ENCODE measurements around the gene NUAK1.

Gene NUAK1

DNA sequence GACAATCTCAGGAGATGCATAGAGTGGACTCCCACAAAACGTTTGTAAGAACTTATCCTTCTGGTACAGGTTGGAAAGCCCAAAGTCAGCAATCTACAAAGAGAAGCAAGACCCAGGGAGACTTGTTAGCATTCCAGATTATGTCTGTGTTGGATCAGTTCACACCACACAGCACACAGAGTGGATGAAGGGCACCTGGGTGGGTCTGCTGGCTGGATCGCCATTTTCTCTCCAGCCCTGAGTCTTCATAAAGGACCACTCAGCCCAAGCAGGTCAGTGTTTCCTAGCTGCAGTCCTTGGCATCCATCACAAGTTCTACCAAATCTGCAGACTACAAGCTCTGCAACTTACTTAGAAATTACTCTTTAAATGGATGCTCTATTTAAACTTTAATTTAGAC, 66.0 kb downstream of the NUAK1 start:
- TF ChIP-seq, protein P1, sequence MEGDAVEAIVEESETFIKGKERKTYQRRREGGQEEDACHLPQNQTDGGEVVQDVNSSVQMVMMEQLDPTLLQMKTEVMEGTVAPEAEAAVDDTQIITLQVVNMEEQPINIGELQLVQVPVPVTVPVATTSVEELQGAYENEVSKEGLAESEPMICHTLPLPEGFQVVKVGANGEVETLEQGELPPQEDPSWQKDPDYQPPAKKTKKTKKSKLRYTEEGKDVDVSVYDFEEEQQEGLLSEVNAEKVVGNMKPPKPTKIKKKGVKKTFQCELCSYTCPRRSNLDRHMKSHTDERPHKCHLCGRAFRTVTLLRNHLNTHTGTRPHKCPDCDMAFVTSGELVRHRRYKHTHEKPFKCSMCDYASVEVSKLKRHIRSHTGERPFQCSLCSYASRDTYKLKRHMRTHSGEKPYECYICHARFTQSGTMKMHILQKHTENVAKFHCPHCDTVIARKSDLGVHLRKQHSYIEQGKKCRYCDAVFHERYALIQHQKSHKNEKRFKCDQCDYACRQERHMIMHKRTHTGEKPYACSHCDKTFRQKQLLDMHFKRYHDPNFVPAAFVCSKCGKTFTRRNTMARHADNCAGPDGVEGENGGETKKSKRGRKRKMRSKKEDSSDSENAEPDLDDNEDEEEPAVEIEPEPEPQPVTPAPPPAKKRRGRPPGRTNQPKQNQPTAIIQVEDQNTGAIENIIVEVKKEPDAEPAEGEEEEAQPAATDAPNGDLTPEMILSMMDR (conservative IDR thresholded peaks at IDR 0.05; ENCODE audit: control insufficient read depth, insufficient read depth, low read depth, low read length), result no peak
- DNase-seq (ENCODE audit: low read depth), result no peak
- no peak overlapping the region for H3K4me3 ChIP-seq (ENCODE audit: control insufficient read depth, low read depth, low read length)

DNA sequence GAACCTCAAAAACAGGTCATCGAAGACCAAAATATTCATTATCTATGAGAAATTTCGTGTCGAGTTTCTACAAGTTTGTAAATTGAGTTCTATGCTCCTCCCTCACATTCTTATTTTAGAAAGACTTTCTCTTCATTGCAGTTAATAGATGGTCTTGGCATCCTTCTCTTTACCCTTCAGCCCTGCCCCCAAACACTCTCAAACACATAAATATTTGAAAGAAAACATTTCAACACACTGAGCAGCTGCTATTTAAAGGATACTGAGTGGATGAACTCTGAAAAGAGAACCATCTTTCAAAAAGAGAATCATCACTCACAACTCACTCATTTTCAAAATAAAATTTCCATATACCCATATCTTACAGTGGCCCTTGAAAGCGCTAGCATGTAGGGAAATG, 67.1 kb downstream of the NUAK1 start:
- H3K4me3 ChIP-seq (ENCODE audit: control insufficient read depth, low read depth, low read length), result no peak overlapping the region
- no peak for DNase-seq (ENCODE audit: low read depth)
- TF ChIP-seq, protein P1 (conservative IDR thresholded peaks at IDR 0.05; ENCODE audit: control insufficient read depth, insufficient read depth, low read depth, low read length), result no peak

DNA sequence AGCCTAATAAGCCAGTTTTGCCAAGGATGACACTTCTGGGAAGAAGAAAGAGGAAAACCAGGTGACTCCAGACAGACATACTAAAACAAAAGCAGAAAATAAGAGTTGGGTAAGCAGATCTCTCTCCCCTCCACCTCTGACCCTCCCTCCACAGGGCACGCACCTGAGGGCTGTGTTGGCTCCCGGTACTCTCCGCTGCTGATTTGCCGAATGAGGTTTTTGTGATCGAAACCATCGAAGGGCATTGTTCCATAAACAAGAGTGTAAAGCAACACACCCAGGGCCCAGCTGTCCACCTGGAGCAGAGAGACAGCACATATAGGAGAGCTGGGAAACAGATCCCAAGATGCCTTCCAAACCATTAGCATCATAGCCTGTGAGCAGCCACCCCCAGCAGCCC, 68.1 kb downstream of the NUAK1 start:
- TF ChIP-seq, protein P1 (conservative IDR thresholded peaks at IDR 0.05; ENCODE audit: control insufficient read depth, insufficient read depth, low read depth, low read length), result no peak
- H3K4me3 ChIP-seq (ENCODE audit: control insufficient read depth, low read depth, low read length), result no peak overlapping the region
- DNase-seq (ENCODE audit: low read depth), result no peak

DNA sequence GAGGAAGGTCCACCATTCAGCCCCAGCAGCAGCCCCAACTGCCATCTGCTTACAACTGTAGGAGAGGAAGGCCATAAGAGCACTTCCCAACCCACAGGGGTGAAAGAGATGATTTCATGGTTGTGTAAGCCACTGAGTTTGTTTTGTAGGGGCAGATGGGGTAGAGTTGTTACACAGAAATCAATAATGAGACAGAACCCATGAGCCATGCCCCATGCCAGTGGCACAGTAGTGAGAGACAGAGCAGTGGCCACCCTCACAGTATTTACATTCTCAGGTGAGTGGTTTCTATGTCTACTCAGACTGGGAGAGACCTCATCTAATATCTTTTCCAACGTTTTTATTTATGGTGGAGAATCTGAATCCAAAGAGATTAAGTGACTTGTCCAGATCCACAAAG, 68.6 kb downstream of the NUAK1 start:
- TF ChIP-seq, protein P1 (conservative IDR thresholded peaks at IDR 0.05; ENCODE audit: control insufficient read depth, insufficient read depth, low read depth, low read length), result no peak
- no peak for DNase-seq (ENCODE audit: low read depth)
- H3K4me3 ChIP-seq (ENCODE audit: control insufficient read depth, low read depth, low read length), result no peak overlapping the region

DNA sequence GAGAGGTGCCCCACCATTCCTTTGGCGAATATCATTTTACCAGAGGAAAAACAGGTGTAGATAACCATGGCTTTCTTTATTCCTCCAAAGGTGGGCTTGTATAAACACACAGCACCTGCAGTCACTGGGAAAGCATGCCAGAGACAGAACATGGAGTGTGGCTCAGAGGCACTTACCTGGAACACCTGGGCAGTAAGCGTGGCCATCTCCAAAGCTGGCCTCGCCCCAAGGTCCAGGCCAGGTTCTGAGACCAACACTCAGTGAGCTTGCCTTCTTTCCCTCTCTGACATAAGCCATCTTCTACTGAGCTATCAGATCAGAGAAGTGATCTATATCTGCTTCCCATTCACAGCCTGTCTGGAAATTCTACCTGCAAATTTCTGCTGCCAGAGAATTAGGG, 70.5 kb downstream of the NUAK1 start:
- no peak overlapping the region for H3K4me3 ChIP-seq (ENCODE audit: control insufficient read depth, low read depth, low read length)
- TF ChIP-seq, protein P1 (conservative IDR thresholded peaks at IDR 0.05; ENCODE audit: control insufficient read depth, insufficient read depth, low read depth, low read length), result no peak
- no peak for DNase-seq (ENCODE audit: low read depth)

DNA sequence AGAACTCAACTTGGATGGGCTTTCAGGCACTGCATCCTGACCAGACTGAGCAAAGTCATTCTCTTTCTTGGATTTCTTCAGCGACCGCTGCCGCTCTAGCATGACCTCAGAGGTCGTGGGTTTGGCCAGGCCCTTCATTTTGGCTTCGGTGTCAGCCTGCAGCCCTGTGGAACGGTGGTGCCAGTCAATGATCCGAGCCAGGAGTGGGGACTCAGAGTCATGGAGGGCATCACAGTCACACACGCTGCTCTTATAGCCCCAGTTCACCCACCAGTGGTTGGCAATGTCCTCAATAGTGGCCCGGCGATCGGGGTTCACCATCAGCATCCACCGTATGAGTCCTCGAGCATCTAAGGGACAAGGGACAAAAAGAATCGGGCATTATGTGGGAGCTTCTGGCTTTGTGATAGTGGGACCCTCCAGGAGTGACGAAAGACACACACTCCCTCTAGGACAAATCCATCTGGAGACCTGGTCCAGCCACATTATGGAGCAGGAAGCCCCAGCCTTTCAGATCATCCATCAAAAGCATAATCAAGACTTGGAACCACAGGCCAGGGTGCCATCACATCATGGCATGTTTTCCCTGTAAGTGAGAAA, 71.0 kb downstream of the NUAK1 start:
- H3K4me3 ChIP-seq (ENCODE audit: control insufficient read depth, low read depth, low read length), result no peak overlapping the region
- TF ChIP-seq, protein P1 (conservative IDR thresholded peaks at IDR 0.05; ENCODE audit: control insufficient read depth, insufficient read depth, low read depth, low read length), result no peak
- no peak for DNase-seq (ENCODE audit: low read depth)

All from fibroblast of mammary gland (primary cell).